Panc1 (cell line): ENCODE measurements around the gene MCM9.

Experiments used
- CTCF ChIP-seq: fragments of 450-650 bp; IDR thresholded peaks from 2 replicates; pipeline ENCODE4 v1.5.1; 2017; ENCODE audit warnings: mild to moderate bottlenecking
- POLR2AphosphoS5 ChIP-seq: IDR thresholded peaks from 2 replicates; pipeline ENCODE4 v1.6.1; 2012; ENCODE audit warnings: mild to moderate bottlenecking, low read depth, low read length, moderate library complexity
- REST ChIP-seq, 2 experiments: IDR thresholded peaks; 2 replicates each; pipeline ENCODE4 v1.6.1; 2011 to 2012; ENCODE audit warnings: low read depth in 2 of 2, control low read depth in 1 of 2, low read length in 1 of 2, mild to moderate bottlenecking in 1 of 2, moderate library complexity in 1 of 2; ENCODE audit not compliant: insufficient read depth in 1 of 2
- SIN3A ChIP-seq: IDR thresholded peaks from 2 replicates; pipeline ENCODE4 v1.6.1; 2012; ENCODE audit warnings: low read depth, mild to moderate bottlenecking, low read length, moderate library complexity, borderline replicate concordance; ENCODE audit not compliant: insufficient read depth
- TCF7L2 ChIP-seq: IDR thresholded peaks from 2 replicates; pipeline ENCODE4 v1.6.1; 2011; ENCODE audit warnings: mild to moderate bottlenecking, low read depth, low read length, inconsistent platforms

- no peak for TF ChIP-seq CTCF
- TF ChIP-seq POLR2AphosphoS5, result no peak
- no peak for TF ChIP-seq SIN3A
- TF ChIP-seq TCF7L2, result no peak
- no peak for TF ChIP-seq REST (IDR thresholded peaks at IDR 0.05; ENCODE audit: insufficient read depth in 1 of 2, low read depth in 2 of 2, low read length in 1 of 2)
These were observed 159.6 kb downstream of the MCM9 start for GRCh38 chr6:118775381-118775780.
